Caco-2 (cell line): ENCODE results near the gene MORF4L2. TPM values are rescaled to one million over a fixed set of nuclear protein-coding genes. Genes with fewer than 3 reads are reported as not detected.
"Not testable (repeated sequence)": the region's sequence is repeated elsewhere in the genome, so short reads cannot be mapped to it uniquely, and the experiment has no call there.

ENCODE experiments used
- BruUV-seq: library from RNA; stranded (reverse); fragments of 400-500 nt; replicated peaks from 2 replicates; lab custom pipeline; 2021; lab: Mats Ljungman, UMichigan
- CTCF ChIA-PET: fragments of 300-600 bp; sonication (Branson Sonifier 250); formaldehyde crosslinking; loops from one replicate; lab custom pipeline; 2022; ENCODE audit warnings: antibody characterized with exemption; lab: Charles Lee
- POLR2A ChIA-PET: fragments of 300-600 bp; sonication (Branson Sonifier 250); formaldehyde crosslinking; loops from one replicate; lab custom pipeline; 2022; ENCODE audit warnings: antibody characterized with exemption; lab: Charles Lee
- DNase-seq, 2 experiments: peaks; one replicate each; pipeline versions ENCODE4 v3.0.0 to v3.0.0-alpha.2; 2020 to 2022
- H3K27me3 ChIP-seq: replicated peaks from 2 replicates; pipeline ENCODE4 v1.6.0; 2011; ENCODE audit warnings: low read length; ENCODE audit not compliant: control insufficient read depth, insufficient read depth
- H3K36me3 ChIP-seq: 2 replicates; pipeline ENCODE4 v1.5.1; 2011; ENCODE audit warnings: low read length; ENCODE audit not compliant: control insufficient read depth, insufficient read depth
- H3K4me1 ChIP-seq: fragments of 250-450 bp; sonication (Bioruptor Pico); 2 replicates; pipeline ENCODE4 v1.5.1; 2020; ENCODE audit warnings: mild to moderate bottlenecking
- H3K4me3 ChIP-seq: 2 replicates; pipeline ENCODE4 v1.5.1; 2011; ENCODE audit warnings: low read depth, mild to moderate bottlenecking, control low read depth, low read length
- H3K9me3 ChIP-seq: fragments of 250-450 bp; sonication (Bioruptor Pico); 2 replicates; pipeline ENCODE4 v1.5.1; 2020; ENCODE audit warnings: mild to moderate bottlenecking, moderate library complexity
- H3K27ac Mint-ChIP-seq: one replicate; pipeline ENCODE4 v1.8.0; 2022; ENCODE audit warnings: mixed read lengths; ENCODE audit not compliant: unreplicated experiment
- H3K27me3 Mint-ChIP-seq: one replicate; pipeline ENCODE4 v1.8.0; 2022; ENCODE audit warnings: mixed read lengths; ENCODE audit not compliant: insufficient read depth, unreplicated experiment
- H3K36me3 Mint-ChIP-seq: one replicate; pipeline ENCODE4 v1.8.0; 2022; ENCODE audit warnings: mild to moderate bottlenecking, mixed read lengths; ENCODE audit not compliant: insufficient read depth, unreplicated experiment
- H3K4me1 Mint-ChIP-seq: one replicate; pipeline ENCODE4 v1.8.0; 2022; ENCODE audit warnings: low read depth, mixed read lengths; ENCODE audit not compliant: unreplicated experiment
- H3K4me3 Mint-ChIP-seq: one replicate; pipeline ENCODE4 v1.8.0; 2022; ENCODE audit warnings: mild to moderate bottlenecking, moderate library complexity, mixed read lengths; ENCODE audit not compliant: unreplicated experiment
- H3K9me3 Mint-ChIP-seq: one replicate; pipeline ENCODE4 v1.8.0; 2022; ENCODE audit warnings: mixed read lengths; ENCODE audit not compliant: unreplicated experiment
- intact Hi-C: fragments of 100-400 bp; cut with micrococcal nuclease; formaldehyde crosslinking; loops from one replicate; pipeline ENCODE4 v1.10.0; 2022; ENCODE audit not compliant: unreplicated experiment
- total RNA-seq: library from RNA; stranded (reverse); gene quantifications from 2 replicates; pipeline ENCODE4 v1.2.3, GENCODE V29; 2022
- TF ChIP-seq, protein P1 (sequence below), 2 experiments: fragments of 200-600 bp in 1 of 2; IDR thresholded peaks; 1 replicate in 1 of 2; 2 replicates in 1 of 2; pipeline versions ENCODE4 v1.5.1 to v1.8.0; 2011 to 2022; ENCODE audit warnings: antibody characterized with exemption in 1 of 2, control low read depth in 1 of 2, inconsistent platforms in 1 of 2, low read depth in 1 of 2, low read length in 1 of 2, mild to moderate bottlenecking in 1 of 2, moderate library complexity in 1 of 2; ENCODE audit not compliant: insufficient read depth in 1 of 2, severe bottlenecking in 1 of 2, unreplicated experiment in 1 of 2

Gene MORF4L2
- total RNA-seq, 1 experiment from 2014 or later: 314 TPM

- no peak overlapping the region for H3K4me3 Mint-ChIP-seq
- H3K4me1 Mint-ChIP-seq: peaks cover 16% of the 10 kb centered on the region
- H3K27ac Mint-ChIP-seq: no peak overlapping the region
- intact Hi-C loops: no loop called here
- TF ChIP-seq, protein P1, sequence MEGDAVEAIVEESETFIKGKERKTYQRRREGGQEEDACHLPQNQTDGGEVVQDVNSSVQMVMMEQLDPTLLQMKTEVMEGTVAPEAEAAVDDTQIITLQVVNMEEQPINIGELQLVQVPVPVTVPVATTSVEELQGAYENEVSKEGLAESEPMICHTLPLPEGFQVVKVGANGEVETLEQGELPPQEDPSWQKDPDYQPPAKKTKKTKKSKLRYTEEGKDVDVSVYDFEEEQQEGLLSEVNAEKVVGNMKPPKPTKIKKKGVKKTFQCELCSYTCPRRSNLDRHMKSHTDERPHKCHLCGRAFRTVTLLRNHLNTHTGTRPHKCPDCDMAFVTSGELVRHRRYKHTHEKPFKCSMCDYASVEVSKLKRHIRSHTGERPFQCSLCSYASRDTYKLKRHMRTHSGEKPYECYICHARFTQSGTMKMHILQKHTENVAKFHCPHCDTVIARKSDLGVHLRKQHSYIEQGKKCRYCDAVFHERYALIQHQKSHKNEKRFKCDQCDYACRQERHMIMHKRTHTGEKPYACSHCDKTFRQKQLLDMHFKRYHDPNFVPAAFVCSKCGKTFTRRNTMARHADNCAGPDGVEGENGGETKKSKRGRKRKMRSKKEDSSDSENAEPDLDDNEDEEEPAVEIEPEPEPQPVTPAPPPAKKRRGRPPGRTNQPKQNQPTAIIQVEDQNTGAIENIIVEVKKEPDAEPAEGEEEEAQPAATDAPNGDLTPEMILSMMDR (IDR thresholded peaks at IDR 0.05; ENCODE audit: insufficient read depth in 1 of 2, low read depth in 1 of 2, low read length in 1 of 2, severe bottlenecking in 1 of 2, unreplicated experiment in 1 of 2): no peak
- ChIA-PET CTCF (no interaction called here), POLR2A (no interaction called here)
- Histone ChIP-seq H3K4me1 (no peaks in the 10 kb centered on the region), H3K27me3 (no peaks in the 10 kb centered on the region), H3K4me3 (no peak overlapping the region), H3K9me3 (no peaks in the 10 kb centered on the region), H3K36me3 (no peaks in the 10 kb centered on the region)
- no TSS peak for BruUV-seq
- H3K27me3 Mint-ChIP-seq: no peaks in the 10 kb centered on the region
- no peak for DNase-seq
- no peaks in the 10 kb centered on the region for H3K36me3 Mint-ChIP-seq
- peaks cover 21% of the 10 kb centered on the region for H3K9me3 Mint-ChIP-seq
These were observed 27.6 kb downstream of the MORF4L2 start for GRCh38 chrX:103658681-103659433.

DNA sequence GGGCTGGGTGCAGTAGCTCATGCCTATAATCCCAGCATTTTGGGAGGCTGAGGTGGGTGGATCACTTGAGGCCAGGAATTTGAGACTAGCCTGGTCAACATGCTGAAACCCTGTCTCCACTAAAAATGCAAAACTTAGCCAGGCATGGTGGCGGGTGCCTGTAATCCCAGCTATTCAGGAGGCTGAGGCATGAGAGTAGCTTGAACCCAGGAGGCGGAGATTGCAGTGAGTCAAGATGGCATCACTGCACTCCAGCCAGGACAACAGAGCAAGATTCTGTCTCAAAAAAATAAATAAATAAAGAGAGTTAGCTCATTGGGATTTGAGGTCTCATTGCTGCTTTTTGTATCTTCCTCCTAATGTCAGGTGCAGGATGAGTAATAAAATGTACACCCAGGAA lies 29.4 kb downstream of the MORF4L2 start:
- POLR2A ChIA-PET, BruUV-seq: not testable (repeated sequence)

GRCh38 chrX:103656617-103657016 lies 29.9 kb downstream of the MORF4L2 start:
- intact Hi-C loops: no loop called here
- CTCF ChIA-PET: interaction anchor here (0.6 kb wide), 1 partner anchor 136 kb away, joined by 4 read pairs; no protein-coding TSS in a partner anchor

More for the DNA sequence above, 29.4 kb downstream of the MORF4L2 start:
- H3K27me3 ChIP-seq, H3K4me1 ChIP-seq, H3K9me3 ChIP-seq, DNase-seq, H3K4me3 ChIP-seq, H3K27ac Mint-ChIP-seq, H3K36me3 ChIP-seq, H3K27me3 Mint-ChIP-seq, H3K36me3 Mint-ChIP-seq, intact Hi-C loops, H3K4me3 Mint-ChIP-seq: not testable (repeated sequence)
- CTCF ChIA-PET: interaction anchor here (0.6 kb wide), 1 partner anchor 135 kb away, joined by 4 read pairs; no protein-coding TSS in a partner anchor
- H3K9me3 Mint-ChIP-seq: peaks cover 21% of the 10 kb centered on the region
- peaks cover 16% of the 10 kb centered on the region for H3K4me1 Mint-ChIP-seq

GRCh38 chrX:103655230-103656000 lies 31.1 kb downstream of the MORF4L2 start:
- DNase-seq, H3K27me3 ChIP-seq, H3K4me3 Mint-ChIP-seq, H3K27me3 Mint-ChIP-seq, H3K4me1 ChIP-seq, BruUV-seq, POLR2A ChIA-PET, H3K9me3 ChIP-seq, CTCF ChIA-PET, H3K4me3 ChIP-seq, H3K36me3 Mint-ChIP-seq, H3K36me3 ChIP-seq, intact Hi-C loops, H3K27ac Mint-ChIP-seq: not testable (repeated sequence)
- peaks cover 20% of the 10 kb centered on the region for H3K9me3 Mint-ChIP-seq
- peaks cover 16% of the 10 kb centered on the region for H3K4me1 Mint-ChIP-seq

More at GRCh38 chrX:103656617-103657016, 29.9 kb downstream of the MORF4L2 start:
- DNase-seq: no peak
- Histone ChIP-seq H3K27me3 (no peaks in the 10 kb centered on the region), H3K4me3 (no peak overlapping the region), H3K36me3 (no peaks in the 10 kb centered on the region), H3K4me1 (peaks cover 2% of the 10 kb centered on the region; the same call in 1 of the 2 replicates), H3K9me3 (no peaks in the 10 kb centered on the region)
- Mint-ChIP-seq H3K27me3 (no peaks in the 10 kb centered on the region), H3K9me3 (peaks cover 21% of the 10 kb centered on the region), H3K4me1 (peaks cover 16% of the 10 kb centered on the region), H3K4me3 (no peak overlapping the region), H3K36me3 (no peaks in the 10 kb centered on the region), H3K27ac (no peak overlapping the region)
- TF ChIP-seq, protein P1 (IDR thresholded peaks at IDR 0.05; ENCODE audit: insufficient read depth in 1 of 2, low read depth in 1 of 2, low read length in 1 of 2, severe bottlenecking in 1 of 2, unreplicated experiment in 1 of 2): no peak
- POLR2A ChIA-PET: no interaction called here
- no TSS peak for BruUV-seq
